MM.1S (cell line): Measurements from ENCODE around the gene PTPN13.

Experiments
- CTCF ChIP-seq: fragments of 300-600 bp; sonication (generic); IDR thresholded peaks from 2 replicates; pipeline ENCODE4 v1.5.1; 2016; ENCODE audit warnings: antibody characterized with exemption, low read length, mixed read lengths
- EZH2 ChIP-seq: fragments of 300-600 bp; sonication (generic); optimal IDR thresholded peaks from 2 replicates; pipeline ENCODE3; 2017; ENCODE audit warnings: low read depth, mild to moderate bottlenecking, antibody characterized with exemption, low read length, mixed read lengths

GRCh38 chr4:86778175-86778574, 184.1 kb downstream of the PTPN13 start:
- no peak for TF ChIP-seq CTCF
- no peak for TF ChIP-seq EZH2
